Caco-2 (cell line): Measurements from ENCODE around the gene ANAPC2. TPM values are rescaled to one million over a fixed set of nuclear protein-coding genes. Genes with fewer than 3 reads are reported as not detected.
A peak's percentile ranks its signal among the peaks of the same experiment; 100 is the strongest.

ENCODE experiments used
- BruUV-seq: library from RNA; stranded (reverse); fragments of 400-500 nt; replicated peaks from 2 replicates; lab custom pipeline; 2021; lab: Mats Ljungman, UMichigan
- CTCF ChIA-PET: fragments of 300-600 bp; sonication (Branson Sonifier 250); formaldehyde crosslinking; loops from one replicate; lab custom pipeline; 2022; ENCODE audit warnings: antibody characterized with exemption; lab: Charles Lee
- POLR2A ChIA-PET: fragments of 300-600 bp; sonication (Branson Sonifier 250); formaldehyde crosslinking; loops from one replicate; lab custom pipeline; 2022; ENCODE audit warnings: antibody characterized with exemption; lab: Charles Lee
- DNase-seq, 2 experiments: peaks; one replicate each; pipeline versions ENCODE4 v3.0.0 to v3.0.0-alpha.2; 2020 to 2022
- H3K27me3 ChIP-seq: replicated peaks from 2 replicates; pipeline ENCODE4 v1.6.0; 2011; ENCODE audit warnings: low read length; ENCODE audit not compliant: control insufficient read depth, insufficient read depth
- H3K36me3 ChIP-seq: 2 replicates; pipeline ENCODE4 v1.5.1; 2011; ENCODE audit warnings: low read length; ENCODE audit not compliant: control insufficient read depth, insufficient read depth
- H3K4me1 ChIP-seq: fragments of 250-450 bp; sonication (Bioruptor Pico); 2 replicates; pipeline ENCODE4 v1.5.1; 2020; ENCODE audit warnings: mild to moderate bottlenecking
- H3K4me3 ChIP-seq: 2 replicates; pipeline ENCODE4 v1.5.1; 2011; ENCODE audit warnings: low read depth, mild to moderate bottlenecking, control low read depth, low read length
- H3K9me3 ChIP-seq: fragments of 250-450 bp; sonication (Bioruptor Pico); 2 replicates; pipeline ENCODE4 v1.5.1; 2020; ENCODE audit warnings: mild to moderate bottlenecking, moderate library complexity
- H3K27ac Mint-ChIP-seq: one replicate; pipeline ENCODE4 v1.8.0; 2022; ENCODE audit warnings: mixed read lengths; ENCODE audit not compliant: unreplicated experiment
- H3K27me3 Mint-ChIP-seq: one replicate; pipeline ENCODE4 v1.8.0; 2022; ENCODE audit warnings: mixed read lengths; ENCODE audit not compliant: insufficient read depth, unreplicated experiment
- H3K36me3 Mint-ChIP-seq: one replicate; pipeline ENCODE4 v1.8.0; 2022; ENCODE audit warnings: mild to moderate bottlenecking, mixed read lengths; ENCODE audit not compliant: insufficient read depth, unreplicated experiment
- H3K4me1 Mint-ChIP-seq: one replicate; pipeline ENCODE4 v1.8.0; 2022; ENCODE audit warnings: low read depth, mixed read lengths; ENCODE audit not compliant: unreplicated experiment
- H3K4me3 Mint-ChIP-seq: one replicate; pipeline ENCODE4 v1.8.0; 2022; ENCODE audit warnings: mild to moderate bottlenecking, moderate library complexity, mixed read lengths; ENCODE audit not compliant: unreplicated experiment
- H3K9me3 Mint-ChIP-seq: one replicate; pipeline ENCODE4 v1.8.0; 2022; ENCODE audit warnings: mixed read lengths; ENCODE audit not compliant: unreplicated experiment
- CTCF ChIP-seq, 2 experiments: fragments of 200-600 bp in 1 of 2; IDR thresholded peaks; 1 replicate in 1 of 2; 2 replicates in 1 of 2; pipeline versions ENCODE4 v1.5.1 to v1.8.0; 2011 to 2022; ENCODE audit warnings: antibody characterized with exemption in 1 of 2, control low read depth in 1 of 2, inconsistent platforms in 1 of 2, low read depth in 1 of 2, low read length in 1 of 2, mild to moderate bottlenecking in 1 of 2, moderate library complexity in 1 of 2; ENCODE audit not compliant: insufficient read depth in 1 of 2, severe bottlenecking in 1 of 2, unreplicated experiment in 1 of 2
- intact Hi-C: fragments of 100-400 bp; cut with micrococcal nuclease; formaldehyde crosslinking; loops from one replicate; pipeline ENCODE4 v1.10.0; 2022; ENCODE audit not compliant: unreplicated experiment
- total RNA-seq: library from RNA; stranded (reverse); gene quantifications from 2 replicates; pipeline ENCODE4 v1.2.3, GENCODE V29; 2022

ANAPC2 gene
- total RNA-seq, 1 experiment from 2014 or later = 67.5 TPM

DNA sequence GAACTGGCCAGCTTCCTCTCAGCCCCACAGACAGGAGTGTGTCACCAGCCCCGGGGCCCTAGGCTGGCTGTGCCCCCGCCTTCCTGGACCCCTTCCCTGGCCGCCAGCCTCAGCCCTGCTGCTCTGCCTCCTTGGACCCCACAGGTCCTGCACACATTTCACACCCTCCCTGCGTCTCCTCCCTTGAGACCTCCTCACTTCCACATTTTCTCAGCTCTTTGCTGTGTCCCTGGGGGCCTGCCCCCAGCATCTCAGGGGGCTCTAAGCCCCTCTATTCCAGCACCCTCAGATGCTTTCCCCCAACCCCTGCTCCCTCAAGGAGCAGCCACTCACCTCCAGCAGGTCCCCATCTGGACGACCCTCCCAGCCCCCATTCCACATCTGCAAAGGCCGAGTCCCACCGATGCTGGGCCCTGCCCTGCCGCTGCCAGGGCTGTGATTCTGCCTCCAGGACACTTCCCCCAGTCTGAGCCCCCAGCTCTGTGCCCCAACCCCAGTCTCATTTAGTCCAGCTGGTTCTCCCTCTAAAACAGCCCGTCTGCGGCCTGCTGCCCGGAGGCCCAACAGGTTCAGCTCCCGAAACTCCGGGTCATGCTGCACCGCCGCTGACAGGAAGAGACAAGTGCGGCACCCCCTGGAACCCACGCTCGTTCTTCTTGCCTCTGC is 46.5 kb upstream of the ANAPC2 start:
- Histone ChIP-seq H3K9me3 (no peaks in the 10 kb centered on the region), H3K36me3 (no peaks in the 10 kb centered on the region), H3K4me1 (peaks cover 31% of the 10 kb centered on the region), H3K4me3 (no peak overlapping the region), H3K27me3 (no peaks in the 10 kb centered on the region)
- H3K27me3 Mint-ChIP-seq = no peaks in the 10 kb centered on the region
- peaks cover 15% of the 10 kb centered on the region for H3K36me3 Mint-ChIP-seq
- peak overlapping the region; percentile 21 for H3K27ac Mint-ChIP-seq
- H3K4me1 Mint-ChIP-seq = peaks cover 6% of the 10 kb centered on the region
- ChIA-PET CTCF (interaction anchor here (1.5 kb wide), 1 partner anchor 46 kb away, joined by 4 read pairs; the partner anchor contains the start of gene SSNA1), POLR2A (no interaction called here)
- BruUV-seq = no TSS peak
- DNase-seq = no peak
- H3K4me3 Mint-ChIP-seq = no peak overlapping the region
- TF ChIP-seq CTCF (IDR thresholded peaks at IDR 0.05; ENCODE audit: insufficient read depth in 1 of 2, low read depth in 1 of 2, low read length in 1 of 2, severe bottlenecking in 1 of 2, unreplicated experiment in 1 of 2) = no peak
- intact Hi-C loops = loop anchor here (5.0 kb wide), 1 partner anchor 33 kb away; the partner anchor contains the start of gene TPRN
- H3K9me3 Mint-ChIP-seq = no peaks in the 10 kb centered on the region

- BruUV-seq = no TSS peak
- no peak for TF ChIP-seq CTCF (IDR thresholded peaks at IDR 0.05; ENCODE audit: insufficient read depth in 1 of 2, low read depth in 1 of 2, low read length in 1 of 2, severe bottlenecking in 1 of 2, unreplicated experiment in 1 of 2)
- Histone ChIP-seq H3K4me1 (peaks cover 38% of the 10 kb centered on the region), H3K27me3 (no peaks in the 10 kb centered on the region), H3K4me3 (no peak overlapping the region), H3K9me3 (no peaks in the 10 kb centered on the region), H3K36me3 (no peaks in the 10 kb centered on the region)
- Mint-ChIP-seq H3K4me3 (no peak overlapping the region), H3K9me3 (no peaks in the 10 kb centered on the region), H3K4me1 (peaks cover 6% of the 10 kb centered on the region), H3K27me3 (no peaks in the 10 kb centered on the region), H3K27ac (no peak overlapping the region), H3K36me3 (peaks cover 14% of the 10 kb centered on the region)
- ChIA-PET CTCF (interaction anchor here (0.6 to 1.5 kb wide), 2 partner anchors 45 to 350 kb away, joined by 3 to 4 read pairs; partner anchors contain the start of gene SSNA1), POLR2A (no interaction called here)
- intact Hi-C loops = no loop called here
- no peak for DNase-seq
These were observed 45.8 kb upstream of the ANAPC2 start for GRCh38 chr9:137234055-137234697.

DNA sequence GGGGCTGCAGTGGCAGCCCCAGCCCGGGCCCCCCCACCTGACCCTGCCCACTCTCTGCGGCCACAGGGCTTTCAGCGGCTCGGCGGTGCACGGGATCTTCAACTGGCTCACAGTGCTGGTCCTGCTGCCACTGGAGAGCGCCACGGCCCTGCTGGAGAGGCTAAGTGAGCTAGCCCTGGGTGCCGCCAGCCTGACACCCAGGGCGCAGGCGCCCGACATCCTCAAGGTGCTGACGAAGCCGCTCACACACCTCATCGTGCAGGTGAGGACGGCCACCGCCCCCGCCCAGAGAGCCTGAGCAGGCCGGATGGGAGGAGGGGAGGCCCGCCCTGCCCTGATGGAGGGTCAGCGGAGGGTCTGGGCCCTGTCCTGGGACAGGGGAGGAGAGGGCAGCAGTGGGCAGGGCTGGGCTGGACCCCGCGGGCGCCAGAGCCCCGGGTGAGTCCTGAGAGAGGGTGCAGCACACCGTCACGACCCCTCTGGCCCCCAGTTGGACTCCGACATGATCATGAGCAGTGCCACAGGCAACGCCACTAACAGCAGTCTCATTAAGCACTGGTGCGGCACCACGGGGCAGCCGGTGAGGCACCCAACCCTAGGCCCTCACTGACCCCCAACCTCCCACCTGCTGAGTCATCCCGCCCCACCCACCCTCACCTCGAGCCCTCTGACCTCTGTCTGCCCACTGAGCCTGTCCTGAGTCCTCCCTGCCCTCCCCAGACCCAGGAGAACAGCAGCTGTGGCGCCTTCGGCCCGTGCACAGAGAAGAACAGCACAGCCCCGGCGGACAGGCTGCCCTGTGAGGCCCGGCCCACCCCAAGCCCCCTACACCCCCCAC is 45.0 kb upstream of the ANAPC2 start:
- BruUV-seq = no TSS peak
- Histone ChIP-seq H3K4me3 (no peak overlapping the region), H3K4me1 (peaks cover 41% of the 10 kb centered on the region), H3K36me3 (no peaks in the 10 kb centered on the region), H3K9me3 (no peaks in the 10 kb centered on the region), H3K27me3 (no peaks in the 10 kb centered on the region)
- Mint-ChIP-seq H3K4me1 (peaks cover 6% of the 10 kb centered on the region), H3K9me3 (no peaks in the 10 kb centered on the region), H3K27me3 (no peaks in the 10 kb centered on the region), H3K4me3 (no peak overlapping the region), H3K36me3 (peaks cover 14% of the 10 kb centered on the region), H3K27ac (no peak overlapping the region)
- ChIA-PET CTCF (interaction anchor here (0.6 to 0.8 kb wide), 2 partner anchors 10 to 349 kb away, joined by 3 to 9 read pairs; no protein-coding TSS in a partner anchor), POLR2A (no interaction called here)
- intact Hi-C loops = no loop called here
- no peak for DNase-seq
- no peak for TF ChIP-seq CTCF (IDR thresholded peaks at IDR 0.05; ENCODE audit: insufficient read depth in 1 of 2, low read depth in 1 of 2, low read length in 1 of 2, severe bottlenecking in 1 of 2, unreplicated experiment in 1 of 2)
